Panc1 (cell line): ENCODE data around the gene SLC12A8. TPM values are rescaled to one million over a fixed set of nuclear protein-coding genes. Genes with fewer than 3 reads are reported as not detected.

Source experiments
- ATAC-seq: fragments of 200-7000 bp; cut with Tn5 transposase; 2 replicates; pipeline ENCODE4 v1.9.1; 2020; ENCODE audit warnings: mild to moderate bottlenecking, moderate library complexity
- BruUV-seq: library from RNA; stranded (reverse); fragments of 400-500 nt; replicated peaks from 2 replicates; lab custom pipeline; 2021; lab: Mats Ljungman, UMichigan
- CTCF ChIA-PET: fragments of 300-600 bp; sonication (Branson Sonifier 250); formaldehyde crosslinking; loops from one replicate; lab custom pipeline; 2022; ENCODE audit warnings: antibody characterized with exemption; lab: Charles Lee
- POLR2A ChIA-PET: fragments of 300-600 bp; sonication (Branson Sonifier 250); formaldehyde crosslinking; loops from one replicate; lab custom pipeline; 2022; ENCODE audit warnings: antibody characterized with exemption; lab: Charles Lee
- DNase-seq: peaks from one replicate; pipeline ENCODE4 v3.0.0-alpha.2; 2010; ENCODE audit warnings: low read depth, low spot score
- H3K27ac ChIP-seq: 2 replicates; pipeline ENCODE4 v1.5.1; 2011; ENCODE audit warnings: mild to moderate bottlenecking, low read length, inconsistent platforms
- H3K27me3 ChIP-seq: fragments of 200-500 bp; sonication (Bioruptor generic); 2 replicates; pipeline ENCODE4 v1.6.0; 2014; ENCODE audit warnings: low read length, inconsistent platforms; ENCODE audit not compliant: control insufficient read depth, insufficient read depth
- H3K36me3 ChIP-seq: fragments of 200-500 bp; sonication (Bioruptor generic); 2 replicates; pipeline ENCODE4 v1.5.1; 2014; ENCODE audit warnings: inconsistent platforms, mild to moderate bottlenecking, low read length, moderate library complexity; ENCODE audit not compliant: control insufficient read depth, insufficient read depth
- H3K4me1 ChIP-seq: 2 replicates; pipeline ENCODE4 v1.5.1; 2011; ENCODE audit warnings: inconsistent platforms, mild to moderate bottlenecking, low read length, moderate library complexity; ENCODE audit not compliant: control insufficient read depth, insufficient read depth
- H3K4me3 ChIP-seq, 2 experiments: 2 replicates each; pipeline ENCODE4 v1.5.1; 2011 to 2012; ENCODE audit warnings: low read depth in 2 of 2, low read length in 2 of 2, mild to moderate bottlenecking in 2 of 2, inconsistent platforms in 1 of 2, moderate library complexity in 1 of 2
- H3K9me3 ChIP-seq: fragments of 200-500 bp; sonication (Bioruptor generic); 2 replicates; pipeline ENCODE4 v1.5.1; 2014; ENCODE audit warnings: low read depth, mild to moderate bottlenecking, inconsistent platforms, low read length, moderate library complexity; ENCODE audit not compliant: control insufficient read depth, insufficient read depth
- POLR2AphosphoS5 ChIP-seq: IDR thresholded peaks from 2 replicates; pipeline ENCODE4 v1.6.1; 2012; ENCODE audit warnings: mild to moderate bottlenecking, low read depth, low read length, moderate library complexity
- SIN3A ChIP-seq: IDR thresholded peaks from 2 replicates; pipeline ENCODE4 v1.6.1; 2012; ENCODE audit warnings: low read depth, mild to moderate bottlenecking, low read length, moderate library complexity, borderline replicate concordance; ENCODE audit not compliant: insufficient read depth
- TCF7L2 ChIP-seq: IDR thresholded peaks from 2 replicates; pipeline ENCODE4 v1.6.1; 2011; ENCODE audit warnings: mild to moderate bottlenecking, low read depth, low read length, inconsistent platforms
- in situ Hi-C: cut with HindIII; loops from 2 replicates; pipeline ENCODE4 v1.10.0; 2016; ENCODE audit warnings: low sequenced_read_pairs, low pct_unique_long_range_greater_than_20kb
- intact Hi-C: fragments of 100-400 bp; cut with micrococcal nuclease; formaldehyde crosslinking; loops from one replicate; pipeline ENCODE4 v1.10.0; 2022; ENCODE audit not compliant: unreplicated experiment
- total RNA-seq: library from RNA; stranded (reverse); gene quantifications from one replicate; pipeline ENCODE4 v1.2.1, GENCODE V29; 2021; ENCODE audit not compliant: unreplicated experiment
- TF ChIP-seq, protein P1 (sequence below): fragments of 450-650 bp; IDR thresholded peaks from 2 replicates; pipeline ENCODE4 v1.5.1; 2017; ENCODE audit warnings: mild to moderate bottlenecking
- TF ChIP-seq, protein P2 (sequence below), 2 experiments: IDR thresholded peaks; 2 replicates each; pipeline ENCODE4 v1.6.1; 2011 to 2012; ENCODE audit warnings: low read depth in 2 of 2, control low read depth in 1 of 2, low read length in 1 of 2, mild to moderate bottlenecking in 1 of 2, moderate library complexity in 1 of 2; ENCODE audit not compliant: insufficient read depth in 1 of 2

The SLC12A8 gene
- total RNA-seq, 1 experiment from 2014 or later: 7.0 TPM

DNA sequence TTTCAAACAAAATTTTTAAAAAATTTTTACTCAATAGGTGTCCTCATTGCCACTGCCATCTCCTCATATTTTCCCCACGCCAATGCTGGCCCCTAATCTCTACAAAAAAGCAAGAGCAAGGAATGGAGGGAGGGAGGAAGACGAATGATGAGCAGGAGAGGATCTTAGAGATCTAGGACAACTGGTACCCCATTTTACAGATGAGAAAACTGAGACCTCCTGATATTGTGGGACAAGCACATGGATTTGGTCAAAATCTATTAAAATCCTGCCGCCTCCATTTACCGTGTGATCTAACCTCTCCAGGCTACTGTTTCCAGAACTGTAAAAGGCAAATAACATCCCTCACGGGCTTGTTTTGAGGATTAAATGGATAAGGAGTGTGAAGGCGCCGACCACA lies 161.3 kb downstream of the SLC12A8 start:
- CTCF ChIA-PET: no interaction called here
- intact Hi-C loops: loop anchor here (5.0 kb wide), 1 partner anchor 101 kb away; no protein-coding TSS in a partner anchor
- in situ Hi-C loops: no loop called here
- Histone ChIP-seq H3K27me3 (no peaks in the 10 kb centered on the region), H3K36me3 (no peaks in the 10 kb centered on the region), H3K9me3 (no peaks in the 10 kb centered on the region), H3K4me3 (no peak overlapping the region), H3K4me1 (peaks cover 62% of the 10 kb centered on the region), H3K27ac (peak overlapping the region; percentile 96)
- TF ChIP-seq, protein P1, sequence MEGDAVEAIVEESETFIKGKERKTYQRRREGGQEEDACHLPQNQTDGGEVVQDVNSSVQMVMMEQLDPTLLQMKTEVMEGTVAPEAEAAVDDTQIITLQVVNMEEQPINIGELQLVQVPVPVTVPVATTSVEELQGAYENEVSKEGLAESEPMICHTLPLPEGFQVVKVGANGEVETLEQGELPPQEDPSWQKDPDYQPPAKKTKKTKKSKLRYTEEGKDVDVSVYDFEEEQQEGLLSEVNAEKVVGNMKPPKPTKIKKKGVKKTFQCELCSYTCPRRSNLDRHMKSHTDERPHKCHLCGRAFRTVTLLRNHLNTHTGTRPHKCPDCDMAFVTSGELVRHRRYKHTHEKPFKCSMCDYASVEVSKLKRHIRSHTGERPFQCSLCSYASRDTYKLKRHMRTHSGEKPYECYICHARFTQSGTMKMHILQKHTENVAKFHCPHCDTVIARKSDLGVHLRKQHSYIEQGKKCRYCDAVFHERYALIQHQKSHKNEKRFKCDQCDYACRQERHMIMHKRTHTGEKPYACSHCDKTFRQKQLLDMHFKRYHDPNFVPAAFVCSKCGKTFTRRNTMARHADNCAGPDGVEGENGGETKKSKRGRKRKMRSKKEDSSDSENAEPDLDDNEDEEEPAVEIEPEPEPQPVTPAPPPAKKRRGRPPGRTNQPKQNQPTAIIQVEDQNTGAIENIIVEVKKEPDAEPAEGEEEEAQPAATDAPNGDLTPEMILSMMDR: peak; percentile 20; the same call in 1 of the 2 replicates
- TF ChIP-seq SIN3A (no peak), POLR2AphosphoS5 (no peak)
- TF ChIP-seq, protein P2, sequence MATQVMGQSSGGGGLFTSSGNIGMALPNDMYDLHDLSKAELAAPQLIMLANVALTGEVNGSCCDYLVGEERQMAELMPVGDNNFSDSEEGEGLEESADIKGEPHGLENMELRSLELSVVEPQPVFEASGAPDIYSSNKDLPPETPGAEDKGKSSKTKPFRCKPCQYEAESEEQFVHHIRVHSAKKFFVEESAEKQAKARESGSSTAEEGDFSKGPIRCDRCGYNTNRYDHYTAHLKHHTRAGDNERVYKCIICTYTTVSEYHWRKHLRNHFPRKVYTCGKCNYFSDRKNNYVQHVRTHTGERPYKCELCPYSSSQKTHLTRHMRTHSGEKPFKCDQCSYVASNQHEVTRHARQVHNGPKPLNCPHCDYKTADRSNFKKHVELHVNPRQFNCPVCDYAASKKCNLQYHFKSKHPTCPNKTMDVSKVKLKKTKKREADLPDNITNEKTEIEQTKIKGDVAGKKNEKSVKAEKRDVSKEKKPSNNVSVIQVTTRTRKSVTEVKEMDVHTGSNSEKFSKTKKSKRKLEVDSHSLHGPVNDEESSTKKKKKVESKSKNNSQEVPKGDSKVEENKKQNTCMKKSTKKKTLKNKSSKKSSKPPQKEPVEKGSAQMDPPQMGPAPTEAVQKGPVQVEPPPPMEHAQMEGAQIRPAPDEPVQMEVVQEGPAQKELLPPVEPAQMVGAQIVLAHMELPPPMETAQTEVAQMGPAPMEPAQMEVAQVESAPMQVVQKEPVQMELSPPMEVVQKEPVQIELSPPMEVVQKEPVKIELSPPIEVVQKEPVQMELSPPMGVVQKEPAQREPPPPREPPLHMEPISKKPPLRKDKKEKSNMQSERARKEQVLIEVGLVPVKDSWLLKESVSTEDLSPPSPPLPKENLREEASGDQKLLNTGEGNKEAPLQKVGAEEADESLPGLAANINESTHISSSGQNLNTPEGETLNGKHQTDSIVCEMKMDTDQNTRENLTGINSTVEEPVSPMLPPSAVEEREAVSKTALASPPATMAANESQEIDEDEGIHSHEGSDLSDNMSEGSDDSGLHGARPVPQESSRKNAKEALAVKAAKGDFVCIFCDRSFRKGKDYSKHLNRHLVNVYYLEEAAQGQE (IDR thresholded peaks at IDR 0.05; ENCODE audit: insufficient read depth in 1 of 2, low read depth in 2 of 2, low read length in 1 of 2): no peak
- POLR2A ChIA-PET: no interaction called here
- no peak for DNase-seq
- BruUV-seq: no TSS peak
- no peak for ATAC-seq

DNA sequence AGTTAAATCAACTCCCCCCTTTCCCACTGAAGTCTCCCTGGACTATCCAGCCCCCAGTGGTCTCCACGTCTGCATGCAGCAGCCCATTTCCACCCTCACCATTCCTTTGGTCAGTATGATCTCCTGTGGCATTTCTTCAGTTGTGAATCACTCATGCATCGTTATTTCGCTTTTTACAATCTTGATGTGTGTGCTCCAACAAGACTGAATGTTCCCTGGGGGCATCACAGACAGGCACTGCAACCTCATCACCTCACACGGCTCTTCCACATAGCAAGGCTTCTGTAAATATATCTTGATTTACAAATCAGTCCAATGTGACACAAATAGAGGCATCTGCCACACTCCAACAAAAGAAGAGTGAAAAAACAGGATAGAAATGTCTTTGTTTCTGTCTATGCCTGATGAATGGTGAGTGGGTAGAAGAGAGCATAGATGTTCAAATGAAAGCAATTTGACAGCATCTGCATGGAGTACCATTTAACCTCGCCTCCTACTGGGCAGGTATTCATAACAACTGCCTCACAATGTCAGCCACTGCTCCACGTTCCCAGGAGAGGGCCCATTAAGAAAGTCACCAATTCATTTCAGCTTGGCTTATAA lies 162.0 kb downstream of the SLC12A8 start:
- no peaks in the 10 kb centered on the region for H3K36me3 ChIP-seq
- H3K27me3 ChIP-seq: no peaks in the 10 kb centered on the region
- CTCF ChIA-PET: no interaction called here
- no peaks in the 10 kb centered on the region for H3K9me3 ChIP-seq
- H3K4me1 ChIP-seq: peaks cover 68% of the 10 kb centered on the region
- in situ Hi-C loops (no loop called here), intact Hi-C loops (loop anchor here (5.0 kb wide), 1 partner anchor 102 kb away; no protein-coding TSS in a partner anchor)
- DNase-seq (no peak), ATAC-seq (no peak)
- POLR2A ChIA-PET: interaction anchor here (0.7 kb wide), 1 partner anchor 169 kb away, joined by 6 read pairs; no protein-coding TSS in a partner anchor
- BruUV-seq: no TSS peak
- H3K27ac ChIP-seq: peak overlapping the region; percentile 96
- no peak overlapping the region for H3K4me3 ChIP-seq
- TF ChIP-seq SIN3A: no peak
- TF ChIP-seq, protein P1: peak; percentile 27
- TF ChIP-seq POLR2AphosphoS5: no peak
- TF ChIP-seq, protein P2 (IDR thresholded peaks at IDR 0.05; ENCODE audit: insufficient read depth in 1 of 2, low read depth in 2 of 2, low read length in 1 of 2): no peak
- TF ChIP-seq TCF7L2: no peak
